HG03108 (cell line): ENCODE measurements around the gene LITAFD.

ENCODE experiments used
- ATAC-seq: cut with Tn5 transposase; IDR thresholded peaks from one replicate; pipeline ENCODE4 v1.9.1; 2021; ENCODE audit warnings: moderate library complexity; ENCODE audit not compliant: unreplicated experiment

LITAFD gene

DNA sequence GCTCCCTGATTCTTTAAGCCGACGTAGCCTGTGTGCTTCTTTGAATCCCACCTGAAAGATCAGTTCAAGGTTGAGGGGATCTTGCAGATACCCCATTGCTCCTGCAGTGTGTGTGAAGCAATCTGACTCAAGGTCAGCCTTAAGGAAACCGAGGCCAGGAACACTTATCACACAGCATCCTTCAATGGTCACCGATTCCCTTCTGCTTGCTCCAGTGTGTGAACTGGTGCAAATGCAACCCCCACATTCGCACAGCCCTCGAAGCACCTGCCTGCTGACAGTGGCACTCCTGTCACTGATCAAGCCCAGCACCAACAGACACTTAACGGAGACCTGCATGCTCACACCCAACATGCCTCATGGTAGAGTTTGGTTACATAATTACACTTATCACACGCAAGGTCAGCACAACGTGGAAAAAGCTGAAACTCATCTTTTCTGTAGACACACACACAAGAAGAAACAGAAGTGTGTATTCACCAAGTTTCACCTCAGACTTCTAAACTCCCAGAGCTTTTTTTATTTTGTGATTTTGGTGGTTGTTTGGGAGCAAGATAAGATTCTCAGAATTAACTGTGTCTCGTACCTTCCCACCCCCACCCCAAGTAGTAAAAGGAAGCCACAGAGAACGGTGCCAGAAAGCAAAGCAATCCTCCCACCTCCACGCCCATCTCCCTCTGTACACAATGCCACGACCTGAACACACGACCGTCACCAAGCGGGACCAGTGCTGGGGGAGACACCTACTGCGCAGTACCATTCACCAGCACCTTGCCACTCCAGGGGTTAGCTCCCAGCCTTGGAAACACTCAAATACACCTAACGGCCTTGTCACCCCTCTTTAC is 37.2 kb downstream of the LITAFD start:
- ATAC-seq = no peak

DNA sequence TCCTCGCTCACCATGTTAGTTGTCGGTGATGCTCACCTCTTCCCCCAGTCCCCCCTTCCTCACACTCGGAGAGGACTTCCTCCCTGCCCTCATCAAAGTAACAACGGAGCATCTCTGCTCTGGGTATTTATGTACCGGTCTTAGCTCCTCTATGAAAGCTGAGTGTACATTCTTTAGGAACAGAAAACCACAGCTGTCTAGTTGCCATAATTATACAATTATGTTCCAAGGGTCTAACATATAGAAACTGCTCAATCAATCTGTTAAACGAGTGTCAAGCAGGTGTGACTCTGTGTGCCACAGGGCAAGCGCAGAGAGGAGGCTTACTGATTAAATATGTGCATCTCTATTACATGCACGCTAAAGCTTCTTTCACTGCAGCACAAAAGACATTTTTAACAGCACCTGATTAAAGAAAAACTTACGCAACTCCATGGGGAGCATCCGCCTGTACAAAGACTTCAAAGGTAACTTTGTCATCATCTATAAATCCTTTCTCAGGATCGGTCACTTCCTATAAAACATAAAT is 37.8 kb downstream of the LITAFD start:
- no peak for ATAC-seq

DNA sequence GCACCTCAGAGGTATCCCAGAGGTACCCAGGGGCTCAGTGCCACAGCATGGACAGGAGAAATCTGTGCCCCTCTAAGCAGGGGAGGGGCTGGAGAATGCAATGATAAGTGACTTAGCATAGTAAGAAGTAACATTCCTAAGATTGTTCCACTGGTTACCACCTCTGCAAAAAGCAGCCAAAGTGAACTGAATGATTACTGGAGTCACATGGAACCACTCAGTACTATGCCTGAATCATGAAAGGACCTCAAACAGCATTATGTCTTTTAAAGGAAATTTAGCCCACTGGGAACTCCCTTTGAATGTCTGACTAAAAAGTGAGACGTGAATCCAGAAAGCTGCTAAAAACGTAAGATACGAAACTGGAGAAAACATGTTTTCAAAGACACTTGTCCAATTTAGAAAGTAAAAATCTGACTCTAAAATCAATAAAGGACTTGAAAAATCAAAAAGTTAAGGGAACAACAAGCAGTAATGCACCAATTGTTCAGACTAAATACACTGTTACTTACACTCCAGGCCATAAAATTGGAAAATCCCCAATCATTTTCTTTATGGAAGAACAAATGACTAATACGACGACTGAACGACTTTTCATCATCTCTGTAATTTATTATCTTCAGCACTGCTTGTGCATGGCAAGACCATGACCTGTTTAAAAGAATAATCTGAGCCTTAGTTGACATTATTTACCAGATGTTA is 38.6 kb downstream of the LITAFD start:
- ATAC-seq = no peak

DNA sequence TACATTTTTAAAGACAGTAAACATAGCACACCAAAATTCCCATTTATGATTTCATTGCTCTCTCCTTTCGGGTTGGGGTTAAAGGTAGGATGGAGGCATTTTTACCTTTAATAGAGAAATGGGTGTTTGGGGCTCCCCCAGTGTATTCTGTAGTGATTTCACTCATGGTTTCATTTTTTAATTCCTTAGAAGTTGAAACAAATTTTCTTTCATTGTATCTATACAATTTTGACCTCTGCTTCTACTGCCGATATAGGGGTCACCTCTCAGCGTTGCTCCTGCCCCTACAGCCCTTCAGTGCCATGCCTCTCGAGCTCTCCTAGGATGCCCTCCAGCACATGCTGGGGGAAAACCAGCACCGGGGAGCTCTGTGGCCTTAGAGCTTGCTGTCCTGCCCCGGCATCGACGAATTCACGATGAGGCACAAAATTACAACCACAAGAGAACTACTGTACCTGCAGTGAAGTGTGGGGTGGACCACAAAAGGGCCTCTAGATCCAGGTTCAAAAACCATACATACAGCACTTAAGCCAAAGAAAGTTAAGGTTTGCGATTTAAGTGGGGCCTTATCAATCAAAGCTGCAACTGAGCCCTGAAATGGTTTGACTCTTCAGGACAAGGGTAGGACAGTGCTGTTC is 39.3 kb downstream of the LITAFD start:
- no peak for ATAC-seq

DNA sequence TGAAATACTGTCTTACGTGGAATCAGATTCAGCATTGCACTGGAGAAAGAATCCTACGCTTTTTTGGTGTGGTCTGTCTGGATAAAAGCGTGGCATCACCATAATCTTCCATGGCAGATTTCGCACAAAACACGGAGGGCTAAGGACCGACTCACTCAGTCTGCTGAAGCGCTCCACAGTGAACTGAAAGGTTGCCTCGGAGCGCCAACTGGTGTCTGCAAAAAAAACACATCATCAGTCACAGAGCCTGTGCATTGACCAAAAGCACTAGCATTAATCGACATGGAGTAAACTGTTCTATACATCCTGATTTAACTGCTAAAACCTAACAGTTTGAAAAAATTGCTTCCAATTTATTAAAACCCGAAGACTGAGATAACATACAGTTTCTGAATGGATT is 41.0 kb downstream of the LITAFD start:
- ATAC-seq = no peak

DNA sequence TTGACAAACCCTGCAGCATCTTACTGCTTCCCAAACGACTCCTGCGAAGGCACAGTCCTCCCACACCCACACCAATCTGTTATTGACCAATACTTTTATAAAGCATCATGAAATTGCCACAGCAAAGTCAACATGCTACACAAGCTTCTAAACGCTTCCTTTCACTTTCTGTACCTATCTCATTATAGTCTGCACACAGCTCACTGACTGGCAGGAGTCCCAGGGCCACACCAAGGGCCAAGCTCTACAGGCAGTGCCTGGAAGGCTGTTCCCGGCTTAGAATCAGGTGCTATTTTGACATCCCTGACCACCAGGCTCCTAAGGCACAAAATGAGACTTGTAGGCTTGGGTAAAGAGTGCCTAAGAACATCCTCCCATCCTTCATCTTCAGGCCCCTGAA is 42.1 kb downstream of the LITAFD start:
- ATAC-seq = no peak

DNA sequence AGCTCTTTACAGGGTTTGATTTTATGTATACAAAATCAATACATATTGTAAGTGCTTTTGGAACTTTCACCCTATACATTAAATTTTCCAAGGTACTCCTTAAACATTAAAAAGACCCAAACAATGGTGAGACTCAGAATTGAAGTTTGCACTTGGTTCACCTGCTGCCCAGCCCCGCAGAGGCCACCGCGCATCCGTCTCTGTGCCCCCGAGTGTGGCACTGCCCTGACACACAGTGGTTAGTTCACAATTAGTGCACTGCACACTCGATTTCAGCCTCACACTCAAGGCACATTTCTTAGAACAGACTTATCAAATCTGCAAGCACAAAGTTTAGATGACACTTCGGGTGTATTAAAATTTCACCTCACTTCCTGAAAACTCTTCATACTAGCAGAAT is 43.3 kb downstream of the LITAFD start:
- no peak for ATAC-seq

DNA sequence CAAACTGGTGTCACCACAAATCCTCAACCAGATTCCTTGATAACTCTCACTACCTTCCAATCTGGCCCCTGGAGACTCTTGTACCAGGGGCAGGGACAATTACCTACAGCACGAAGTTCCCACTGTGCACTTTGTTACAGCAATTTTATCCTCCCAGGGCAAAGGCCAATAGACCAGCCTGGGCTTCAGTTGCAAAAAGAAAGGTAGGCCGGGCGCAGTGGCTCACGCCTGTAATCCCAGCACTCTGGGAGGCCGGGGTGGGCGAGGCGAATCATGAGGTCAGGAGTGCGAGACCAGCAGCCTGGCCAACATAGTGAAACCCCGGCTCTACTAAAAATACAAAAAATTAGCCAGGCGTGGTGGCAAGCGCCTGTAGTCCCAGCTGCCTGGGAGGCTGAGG is 44.7 kb downstream of the LITAFD start:
- no peak for ATAC-seq

DNA sequence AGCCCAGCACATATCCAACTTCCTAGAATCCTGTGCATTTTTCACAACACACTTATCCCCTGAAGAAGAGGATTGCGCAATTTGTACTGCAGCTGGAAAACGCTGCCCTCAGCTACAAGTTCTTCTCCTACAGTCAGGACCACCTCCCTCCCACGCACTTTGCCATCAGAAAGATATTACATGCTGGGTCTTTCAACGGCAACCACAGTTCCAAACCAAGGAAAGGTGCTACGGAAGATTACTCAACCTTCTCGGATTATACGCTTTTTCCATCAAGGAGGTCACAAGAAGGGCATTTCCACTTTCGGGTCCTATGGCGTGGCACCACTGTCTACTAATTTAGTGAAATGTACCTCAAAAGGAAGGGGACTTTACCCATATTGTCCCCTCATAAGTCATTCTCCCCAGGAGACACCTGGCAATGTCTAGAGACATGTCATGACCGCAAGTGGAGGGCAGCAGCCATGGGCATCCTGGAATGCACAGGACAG is 46.4 kb downstream of the LITAFD start:
- ATAC-seq = no peak

DNA sequence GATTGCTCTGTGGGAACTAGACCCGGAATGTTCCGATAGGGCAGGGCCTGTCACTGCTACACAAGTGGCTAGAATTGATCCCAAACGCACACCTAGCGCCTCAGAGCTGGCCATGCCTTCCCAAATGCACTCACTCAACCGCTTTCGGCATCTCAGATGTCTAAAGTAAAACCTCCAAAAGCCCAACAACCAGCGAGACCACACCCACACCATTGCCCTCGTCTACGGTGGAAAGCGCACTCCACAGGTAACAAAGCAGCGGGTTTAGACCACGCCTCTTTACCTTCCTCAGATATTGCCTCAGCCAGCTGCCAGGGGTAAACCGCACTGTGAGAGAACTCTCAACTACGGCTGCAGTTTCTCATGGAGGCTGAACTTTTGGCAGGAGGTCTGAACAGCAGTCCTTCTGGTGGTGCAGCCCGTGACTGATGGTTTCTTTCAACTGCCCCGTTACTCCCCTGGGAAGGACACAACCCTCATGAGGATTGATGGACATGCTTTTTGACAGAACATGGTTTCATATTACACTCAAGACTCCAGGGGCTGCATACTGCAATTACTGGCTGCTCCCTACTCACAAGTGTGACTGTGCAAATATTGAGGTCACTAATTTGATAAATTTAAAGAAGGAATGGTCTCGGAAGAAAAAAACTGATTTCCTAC is 47.1 kb downstream of the LITAFD start:
- no peak for ATAC-seq

DNA sequence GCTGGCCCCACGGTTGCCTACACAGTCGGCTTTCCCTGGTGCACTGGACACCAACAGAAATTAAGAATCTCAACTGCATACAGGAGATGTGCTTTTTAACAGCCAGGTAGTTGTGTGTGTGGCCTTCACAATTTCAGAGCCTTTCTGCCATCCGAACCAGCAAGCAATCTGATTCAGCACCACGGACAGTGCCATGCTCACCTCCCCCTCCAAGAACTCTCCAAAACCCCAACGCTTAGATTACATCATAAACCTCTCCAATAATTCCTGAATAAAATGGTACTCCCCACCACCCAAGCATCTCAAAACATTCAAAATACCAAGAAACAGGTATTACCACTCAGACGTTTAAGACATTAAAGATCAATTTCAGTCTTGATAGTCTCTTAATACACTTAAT is 49.7 kb downstream of the LITAFD start:
- ATAC-seq = no peak

DNA sequence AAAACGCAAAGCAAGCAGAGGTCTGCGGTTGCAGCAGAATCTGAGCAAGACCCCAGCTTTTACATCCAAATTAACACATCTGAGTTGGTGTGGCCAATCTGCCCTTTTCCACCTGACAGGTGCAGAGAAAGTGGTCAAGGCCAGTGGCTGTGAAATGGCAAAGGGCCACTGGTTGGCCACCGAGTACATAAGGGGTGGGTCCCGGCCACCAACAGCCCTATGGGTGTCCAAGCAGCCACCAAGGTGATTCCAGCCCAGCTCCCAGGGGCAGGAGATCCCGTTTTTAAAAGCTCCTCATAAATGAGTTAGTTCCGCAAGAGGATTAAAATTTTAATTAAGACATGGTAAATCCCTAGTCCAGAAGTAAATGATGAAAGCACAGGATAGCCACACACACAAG is 52.5 kb downstream of the LITAFD start:
- ATAC-seq = no peak
